T-cell (primary cell): ENCODE measurements around the gene ARHGAP22. TPM values are rescaled to one million over a fixed set of nuclear protein-coding genes. Genes with fewer than 3 reads are reported as not detected.

Source experiments
- ATAC-seq, 4 experiments: fragments of 200-7000 bp in 3 of 4; fragments of 150-1000 bp in 1 of 4; cut with Tn5 transposase; replicated peaks in 1 of 4; 1 replicate in 3 of 4; 2 replicates in 1 of 4; pipeline ENCODE4 v1.10.0; 2021; ENCODE audit warnings: moderate library complexity in 3 of 4, mild to moderate bottlenecking in 2 of 4, moderate number of reproducible peaks in 1 of 4
- CTCF ChIA-PET, 2 donors: fragments of 300-600 bp; sonication (Branson Sonifier 250); formaldehyde crosslinking; loops; one replicate each; lab custom pipeline; 2022; ENCODE audit warnings: antibody characterized with exemption in 2 of 2; lab: Charles Lee
- POLR2A ChIA-PET, 2 donors: fragments of 300-600 bp; sonication (Branson Sonifier 250); formaldehyde crosslinking; loops; one replicate each; lab custom pipeline; 2022; ENCODE audit warnings: antibody characterized with exemption in 2 of 2; lab: Charles Lee
- DNase-seq, 35 experiments: peaks; one replicate each; pipeline versions ENCODE4 v3.0.0 to v3.0.0-alpha.2; 2013 to 2023
- H3K27ac ChIP-seq: one replicate; pipeline ENCODE4 v1.5.1; 2013; ENCODE audit warnings: low read length
- H3K27me3 ChIP-seq, 2 experiments: replicated peaks in 1 of 2; 1 replicate in 1 of 2; 2 replicates in 1 of 2; pipeline versions ENCODE4 v1.6.1 to v1.7.0; 2013; ENCODE audit warnings: low read length in 1 of 2, mixed read lengths in 1 of 2; ENCODE audit not compliant: control insufficient read depth in 2 of 2, insufficient read depth in 2 of 2; ENCODE audit errors: extremely low read depth in 1 of 2
- H3K36me3 ChIP-seq, 2 donors: 1 replicate in 1 of 2; 2 replicates in 1 of 2; pipeline versions ENCODE4 v1.6.1 to v1.7.0; 2013; ENCODE audit warnings: low read length in 1 of 2; ENCODE audit not compliant: control insufficient read depth in 2 of 2, insufficient read depth in 1 of 2; ENCODE audit errors: extremely low read depth in 1 of 2
- H3K4me1 ChIP-seq, 2 experiments: 1 replicate in 1 of 2; 2 replicates in 1 of 2; pipeline versions ENCODE4 v1.6.1 to v1.7.0; 2013; ENCODE audit warnings: low read length in 2 of 2, mixed read lengths in 1 of 2; ENCODE audit not compliant: insufficient read depth in 2 of 2, control insufficient read depth in 1 of 2; ENCODE audit errors: extremely low read depth in 1 of 2
- H3K4me3 ChIP-seq, 2 donors: 1 replicate in 1 of 2; 2 replicates in 1 of 2; pipeline versions ENCODE4 v1.5.1 to v1.7.0; 2013; ENCODE audit warnings: mild to moderate bottlenecking in 2 of 2, low read length in 1 of 2, moderate library complexity in 1 of 2; ENCODE audit not compliant: control insufficient read depth in 1 of 2; ENCODE audit errors: extremely low read depth in 1 of 2
- H3K9me3 ChIP-seq: 2 replicates; pipeline ENCODE4 v1.7.0; 2013
- H3K27ac Mint-ChIP-seq, 2 donors: one replicate each; pipeline ENCODE4 v1.8.0; 2020 to 2021; ENCODE audit warnings: mild to moderate bottlenecking in 2 of 2, mixed read lengths in 2 of 2
- H3K27me3 Mint-ChIP-seq, 2 donors: one replicate each; pipeline ENCODE4 v1.8.0; 2021 to 2022; ENCODE audit warnings: mixed read lengths in 2 of 2
- H3K36me3 Mint-ChIP-seq: one replicate; pipeline ENCODE4 v1.8.0; 2021; ENCODE audit warnings: mixed read lengths
- H3K4me1 Mint-ChIP-seq, 3 donors: one replicate each; pipeline ENCODE4 v1.8.0; 2020 to 2022; ENCODE audit warnings: mixed read lengths in 3 of 3, mild to moderate bottlenecking in 1 of 3
- H3K4me3 Mint-ChIP-seq, 3 donors: one replicate each; pipeline ENCODE4 v1.8.0; 2020 to 2022; ENCODE audit warnings: mild to moderate bottlenecking in 3 of 3, mixed read lengths in 3 of 3, moderate library complexity in 3 of 3
- H3K9me3 Mint-ChIP-seq, 3 donors: one replicate each; pipeline ENCODE4 v1.8.0; 2020 to 2022; ENCODE audit warnings: mixed read lengths in 3 of 3
- WGBS: methylation state at CpG from one replicate; pipeline ENCODE4 v1.1.5; 2013; ENCODE audit warnings: missing lambda C conversion rate; ENCODE audit not compliant: insufficient coverage; 5-methylcytosine and 5-hydroxymethylcytosine counted together
- total RNA-seq, 35 experiments: library from RNA in 6 of 35; stranded (reverse) in 6 of 35; fragments of 120-200 nt in 1 of 35; gene quantifications; one replicate each; pipeline versions ENCODE4 v1.2.1 to v1.2.4 and lab custom pipeline; 2013 to 2026

Gene ARHGAP22
- total RNA-seq, 5 donors from 2014 or later (not counting 1 experiment from before 2014, with no cell fraction given) = 0.33 to 2.2 (median 0.60) TPM

DNA sequence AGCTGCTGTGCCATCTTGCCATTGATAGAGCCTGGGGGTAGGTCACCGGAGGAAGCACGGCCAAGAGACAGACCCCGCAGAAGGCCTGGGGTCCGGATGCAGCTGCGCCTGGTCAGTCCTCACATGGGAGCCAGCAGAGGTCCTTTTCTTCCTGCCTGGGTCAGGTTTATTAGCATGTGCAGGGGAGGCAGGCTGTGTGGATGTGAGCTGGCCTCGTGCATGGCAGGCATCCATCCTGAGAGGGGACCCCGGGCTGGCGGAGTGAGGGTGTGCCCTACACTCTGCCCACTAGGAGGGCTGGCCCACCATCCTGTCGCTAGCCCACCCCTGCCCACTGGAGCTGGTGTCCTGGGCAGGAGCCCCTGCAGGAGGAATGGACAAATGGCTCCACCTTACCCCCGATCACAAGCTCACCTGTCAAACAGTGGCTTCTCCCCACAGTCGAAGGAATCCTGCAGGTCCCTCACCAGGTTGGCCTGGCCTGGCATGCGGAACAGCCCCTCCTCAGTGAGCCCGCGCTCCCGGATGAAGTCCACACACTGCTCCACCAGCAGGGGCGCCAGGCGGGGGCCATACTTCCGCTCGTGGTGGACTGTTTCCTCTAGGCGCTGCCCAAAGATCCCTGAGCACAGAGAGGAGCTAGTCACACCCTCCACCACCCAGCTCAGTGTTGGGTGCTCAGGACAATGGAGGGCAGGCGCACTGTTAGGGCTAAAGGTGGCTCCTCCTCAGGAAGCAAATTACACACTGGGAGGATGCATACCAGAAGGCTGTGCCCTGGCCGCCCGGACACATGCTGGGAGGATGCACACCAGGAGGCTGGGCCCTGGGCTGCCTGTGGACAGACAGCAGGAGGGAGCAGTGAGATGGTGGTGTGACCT is 145.4 kb downstream of the ARHGAP22 start:
- ChIA-PET CTCF (no interaction called here), POLR2A (no interaction called here)
- ATAC-seq (no peak), DNase-seq (peak in 2 of 35 experiments; percentile 2 to 12)
- H3K4me1 ChIP-seq = no peaks in the 10 kb centered on the region
- H3K36me3 ChIP-seq = no peaks in the 10 kb centered on the region
- H3K36me3 Mint-ChIP-seq = no peaks in the 10 kb centered on the region
- no peak overlapping the region for H3K4me3 ChIP-seq
- peaks cover 0 to 28% of the 10 kb centered on the region in 2 experiments for H3K27me3 ChIP-seq
- H3K27ac Mint-ChIP-seq = no peak overlapping the region
- H3K4me1 Mint-ChIP-seq = no peaks in the 10 kb centered on the region
- no peaks in the 10 kb centered on the region for H3K9me3 ChIP-seq
- WGBS = 76% methylated on average over 17 of the region's 23 CpGs
- peaks cover 4 to 6% of the 10 kb centered on the region in 2 donors for H3K27me3 Mint-ChIP-seq
- H3K27ac ChIP-seq = no peak overlapping the region
- no peak overlapping the region for H3K4me3 Mint-ChIP-seq
- no peaks in the 10 kb centered on the region for H3K9me3 Mint-ChIP-seq

DNA sequence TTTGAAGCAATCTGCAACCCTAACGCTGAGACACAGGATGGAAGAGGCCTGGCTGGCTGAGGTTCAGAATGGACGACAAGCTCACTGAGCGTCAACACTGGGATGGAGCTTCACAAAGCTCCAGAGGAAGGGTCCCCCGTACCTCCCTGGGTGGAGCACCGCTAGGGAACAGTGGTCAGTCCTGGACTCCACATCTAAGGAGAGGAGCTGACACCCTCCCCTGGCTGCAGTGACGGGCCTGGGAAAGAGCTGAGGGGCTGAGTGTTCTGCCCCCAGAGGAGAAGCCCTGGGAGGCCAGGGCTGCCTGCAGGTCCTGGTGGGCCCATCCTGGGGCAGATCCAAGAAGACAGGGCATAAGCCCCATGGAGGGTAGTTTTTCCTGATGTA is 146.2 kb downstream of the ARHGAP22 start:
- Histone ChIP-seq H3K4me1 (no peaks in the 10 kb centered on the region), H3K4me3 (no peak overlapping the region), H3K27ac (no peak overlapping the region), H3K27me3 (peaks cover 0 to 31% of the 10 kb centered on the region in 2 experiments), H3K36me3 (no peaks in the 10 kb centered on the region), H3K9me3 (no peaks in the 10 kb centered on the region)
- ATAC-seq = no peak
- H3K27me3 Mint-ChIP-seq = peaks cover 4 to 6% of the 10 kb centered on the region in 2 donors
- CTCF ChIA-PET = no interaction called here
- H3K27ac Mint-ChIP-seq = no peak overlapping the region
- POLR2A ChIA-PET = no interaction called here
- no peaks in the 10 kb centered on the region for H3K36me3 Mint-ChIP-seq
- no peaks in the 10 kb centered on the region for H3K4me1 Mint-ChIP-seq
- peak in 2 of 35 experiments; percentile 3 to 23 for DNase-seq
- WGBS = 82% methylated on average over 6 of the region's 6 CpGs
- H3K9me3 Mint-ChIP-seq = no peaks in the 10 kb centered on the region
- no peak overlapping the region for H3K4me3 Mint-ChIP-seq

- no peak overlapping the region for H3K4me3 ChIP-seq
- CTCF ChIA-PET = interaction anchor here in 1 of 2 donors (0.5 kb wide), 1 partner anchor 1930 kb away, joined by 3 read pairs; no protein-coding TSS in a partner anchor
- H3K36me3 ChIP-seq = no peaks in the 10 kb centered on the region
- H3K27me3 ChIP-seq = peaks cover 0 to 31% of the 10 kb centered on the region in 2 experiments
- Mint-ChIP-seq H3K27me3 (peaks cover 4 to 6% of the 10 kb centered on the region in 2 donors), H3K27ac (no peak overlapping the region), H3K9me3 (no peaks in the 10 kb centered on the region), H3K36me3 (no peaks in the 10 kb centered on the region), H3K4me1 (no peaks in the 10 kb centered on the region), H3K4me3 (no peak overlapping the region)
- POLR2A ChIA-PET = no interaction called here
- H3K27ac ChIP-seq = no peak overlapping the region
- no peaks in the 10 kb centered on the region for H3K9me3 ChIP-seq
- DNase-seq (no peak), ATAC-seq (no peak)
- WGBS = 67% methylated on average over 4 of the region's 5 CpGs
- no peaks in the 10 kb centered on the region for H3K4me1 ChIP-seq
Observed at GRCh38 chr10:48457949-48458661, 146.8 kb downstream of the ARHGAP22 start.

DNA sequence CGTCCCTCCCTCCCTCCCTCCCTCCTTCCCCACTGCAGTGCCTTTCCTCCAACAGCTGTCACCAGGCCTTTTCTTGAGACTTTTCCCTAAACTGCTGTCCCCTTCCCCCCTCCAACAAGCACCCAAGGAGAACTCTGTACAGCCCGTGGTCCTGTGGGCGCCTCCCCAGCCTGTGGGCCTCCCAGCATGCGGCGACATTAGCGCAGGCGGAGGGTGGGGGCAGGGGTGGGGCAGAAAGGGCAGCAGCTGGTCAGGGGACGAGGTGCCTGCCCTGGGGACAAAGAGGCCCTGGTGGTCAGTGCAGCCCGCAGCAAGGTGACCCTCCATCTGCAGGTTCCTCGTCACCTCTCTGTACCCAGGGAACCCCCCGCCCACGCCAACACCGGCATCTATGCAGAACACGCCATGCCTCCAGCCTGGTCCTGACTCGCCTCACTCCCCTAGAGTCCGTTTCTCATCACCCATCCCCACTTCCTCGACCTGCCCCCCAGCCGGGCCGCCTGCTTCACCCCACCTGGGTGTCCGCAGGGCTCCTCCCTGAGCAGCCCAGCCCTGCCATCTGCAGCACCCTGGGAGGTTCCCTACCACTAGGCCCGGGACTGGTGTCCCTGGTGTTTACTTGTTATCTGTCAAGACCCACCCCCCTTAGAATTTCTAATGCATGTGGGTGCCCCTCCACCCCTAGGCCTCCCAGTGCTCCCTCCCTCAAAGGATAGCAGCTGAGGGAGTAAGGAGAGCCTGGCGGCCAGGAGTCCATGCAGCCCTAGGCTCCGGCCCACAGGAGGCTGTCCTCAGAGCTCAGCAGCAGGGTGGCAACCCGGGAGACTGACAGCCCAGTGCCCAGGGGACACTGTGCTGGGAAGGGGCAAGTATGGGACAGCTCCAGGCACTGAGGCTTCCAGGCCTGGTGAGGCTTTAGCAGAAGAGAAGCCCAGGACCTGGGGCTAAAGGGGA is 147.8 kb downstream of the ARHGAP22 start:
- Histone ChIP-seq H3K27ac (no peak overlapping the region), H3K27me3 (peaks cover 0 to 36% of the 10 kb centered on the region in 2 experiments), H3K4me3 (no peak overlapping the region), H3K9me3 (no peaks in the 10 kb centered on the region), H3K36me3 (no peaks in the 10 kb centered on the region), H3K4me1 (no peaks in the 10 kb centered on the region)
- Mint-ChIP-seq H3K4me3 (no peak overlapping the region), H3K27ac (no peak overlapping the region), H3K9me3 (no peaks in the 10 kb centered on the region), H3K27me3 (peaks cover 4 to 6% of the 10 kb centered on the region in 2 donors), H3K36me3 (no peaks in the 10 kb centered on the region), H3K4me1 (no peaks in the 10 kb centered on the region)
- ATAC-seq = no peak
- POLR2A ChIA-PET = no interaction called here
- CTCF ChIA-PET = no interaction called here
- peak in 1 of 35 experiments; percentile 17 for DNase-seq
- WGBS = 48% methylated on average over 17 of the region's 24 CpGs

DNA sequence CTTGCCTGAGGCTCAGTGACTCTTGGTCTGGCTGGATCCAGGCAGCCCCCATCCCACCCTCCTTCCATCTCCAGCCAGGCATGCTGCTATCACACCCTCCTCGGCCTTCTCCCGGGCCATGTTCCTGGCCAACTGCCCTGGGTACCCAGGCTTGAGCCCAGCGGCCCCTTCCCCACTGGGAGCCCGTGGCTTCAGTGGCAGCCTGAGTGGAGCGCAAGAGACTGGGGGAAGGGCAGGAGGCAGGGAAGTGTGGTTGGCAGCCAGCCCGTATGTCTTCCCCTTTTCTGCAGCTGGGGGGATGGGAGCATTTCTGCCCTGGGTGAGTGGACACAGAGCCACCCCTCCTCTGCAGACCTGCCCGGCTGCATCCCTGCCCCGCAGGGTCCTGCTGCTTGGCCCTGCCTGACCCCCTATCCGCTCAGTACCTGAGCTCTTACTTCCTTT is 148.5 kb downstream of the ARHGAP22 start:
- Mint-ChIP-seq H3K27ac (no peak overlapping the region), H3K4me1 (no peaks in the 10 kb centered on the region), H3K4me3 (no peak overlapping the region), H3K27me3 (peaks cover 4 to 6% of the 10 kb centered on the region in 2 donors), H3K36me3 (no peaks in the 10 kb centered on the region), H3K9me3 (no peaks in the 10 kb centered on the region)
- no peaks in the 10 kb centered on the region for H3K9me3 ChIP-seq
- H3K27me3 ChIP-seq = peaks cover 0 to 37% of the 10 kb centered on the region in 2 experiments
- 15% methylated on average over 9 of the region's 9 CpGs for WGBS
- ChIA-PET CTCF (no interaction called here), POLR2A (no interaction called here)
- ATAC-seq (no peak), DNase-seq (peak in 2 of 35 experiments; percentile 20 to 30)
- no peaks in the 10 kb centered on the region for H3K36me3 ChIP-seq
- no peak overlapping the region for H3K27ac ChIP-seq
- no peaks in the 10 kb centered on the region for H3K4me1 ChIP-seq
- H3K4me3 ChIP-seq = no peak overlapping the region
